Cerebellar nuclear complex (tissue), 1 donor: ENCODE data around the gene DMAP1.

Experiments
- DNase-seq, 2 experiments: peaks; one replicate each; lab custom pipeline; 2025; lab: John Stamatoyannopoulos, UW

The DMAP1 gene

GRCh38 chr1:44256762-44257554, 43.7 kb downstream of the DMAP1 start:
- no peak for DNase-seq

GRCh38 chr1:44259090-44259489, 45.8 kb downstream of the DMAP1 start:
- no peak for DNase-seq

- no peak for DNase-seq
Observed at GRCh38 chr1:44260792-44261170, 47.5 kb downstream of the DMAP1 start.

GRCh38 chr1:44261171-44261817, 48.0 kb downstream of the DMAP1 start:
- DNase-seq, result no peak

GRCh38 chr1:44261962-44262361, 48.7 kb downstream of the DMAP1 start:
- DNase-seq, result no peak

- DNase-seq, result no peak
Observed at GRCh38 chr1:44262414-44262813, 49.1 kb downstream of the DMAP1 start.

- peak in 1 of 2 experiments; percentile 17 for DNase-seq
Observed at GRCh38 chr1:44262816-44263567, 49.7 kb downstream of the DMAP1 start.

- DNase-seq, result no peak
Observed at GRCh38 chr1:44263568-44264450, 50.5 kb downstream of the DMAP1 start.

GRCh38 chr1:44264451-44264771, 51.1 kb downstream of the DMAP1 start:
- DNase-seq, result no peak

- DNase-seq, result no peak
Observed at GRCh38 chr1:44265656-44266358, 52.5 kb downstream of the DMAP1 start.

- DNase-seq, result no peak
Observed at GRCh38 chr1:44266400-44267344, 53.4 kb downstream of the DMAP1 start.

- no peak for DNase-seq
Observed at GRCh38 chr1:44267438-44267837, 54.2 kb downstream of the DMAP1 start.

GRCh38 chr1:44268054-44268453, 54.8 kb downstream of the DMAP1 start:
- DNase-seq, result no peak
